ENCODE results near the gene FLT3.

DNA sequence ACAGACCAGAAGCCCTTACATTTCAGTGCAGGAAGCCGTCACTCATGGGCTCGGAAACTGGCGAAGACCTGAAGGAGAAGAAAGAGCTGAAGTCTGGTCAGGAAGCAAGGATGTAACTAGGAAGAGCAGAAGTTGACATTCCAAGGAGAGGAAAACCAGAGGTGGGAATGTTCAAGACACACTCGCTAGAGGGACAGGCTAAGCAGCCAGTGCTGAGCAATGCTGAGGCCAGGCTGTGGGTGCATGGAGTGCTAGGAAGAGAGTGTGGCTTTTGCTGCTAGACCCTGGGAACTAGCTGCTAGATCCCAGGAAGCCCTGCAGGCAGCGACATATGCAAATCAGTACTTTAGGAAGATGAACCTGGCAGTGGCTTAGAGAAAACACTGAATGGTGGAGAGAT is 99.8 kb downstream of the FLT3 start:
- TF ChIP-seq, protein P1, sequence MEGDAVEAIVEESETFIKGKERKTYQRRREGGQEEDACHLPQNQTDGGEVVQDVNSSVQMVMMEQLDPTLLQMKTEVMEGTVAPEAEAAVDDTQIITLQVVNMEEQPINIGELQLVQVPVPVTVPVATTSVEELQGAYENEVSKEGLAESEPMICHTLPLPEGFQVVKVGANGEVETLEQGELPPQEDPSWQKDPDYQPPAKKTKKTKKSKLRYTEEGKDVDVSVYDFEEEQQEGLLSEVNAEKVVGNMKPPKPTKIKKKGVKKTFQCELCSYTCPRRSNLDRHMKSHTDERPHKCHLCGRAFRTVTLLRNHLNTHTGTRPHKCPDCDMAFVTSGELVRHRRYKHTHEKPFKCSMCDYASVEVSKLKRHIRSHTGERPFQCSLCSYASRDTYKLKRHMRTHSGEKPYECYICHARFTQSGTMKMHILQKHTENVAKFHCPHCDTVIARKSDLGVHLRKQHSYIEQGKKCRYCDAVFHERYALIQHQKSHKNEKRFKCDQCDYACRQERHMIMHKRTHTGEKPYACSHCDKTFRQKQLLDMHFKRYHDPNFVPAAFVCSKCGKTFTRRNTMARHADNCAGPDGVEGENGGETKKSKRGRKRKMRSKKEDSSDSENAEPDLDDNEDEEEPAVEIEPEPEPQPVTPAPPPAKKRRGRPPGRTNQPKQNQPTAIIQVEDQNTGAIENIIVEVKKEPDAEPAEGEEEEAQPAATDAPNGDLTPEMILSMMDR (IDR thresholded peaks at IDR 0.05): no peak
- TF ChIP-seq POLR2A (IDR thresholded peaks at IDR 0.05): no peak
